Astrocyte (in vitro differentiated cells and primary cell): ENCODE measurements around the gene UBASH3A. TPM values are rescaled to one million over a fixed set of nuclear protein-coding genes. Genes with fewer than 3 reads are reported as not detected.

ENCODE experiments used
- DNase-seq: peaks from one replicate; pipeline ENCODE4 v3.0.0-alpha.2; 2010; ENCODE audit warnings: low read depth
- FAIRE-seq: peaks from 2 replicates; lab custom pipeline; 2011; peaks lifted over from hg19 to GRCh38; lab: Jason Lieb, UNC
- H2AFZ ChIP-seq: 2 replicates; pipeline ENCODE4 v1.6.0; 2012; ENCODE audit warnings: low read depth, low read length, inconsistent platforms
- H3K27ac ChIP-seq: 2 replicates; pipeline ENCODE4 v1.5.1; 2011; ENCODE audit warnings: low read depth, low read length, inconsistent platforms
- H3K27me3 ChIP-seq: 2 replicates; pipeline ENCODE4 v1.6.0; 2011; ENCODE audit warnings: low read length, inconsistent platforms; ENCODE audit not compliant: insufficient read depth
- H3K36me3 ChIP-seq: 2 replicates; pipeline ENCODE4 v1.5.1; 2011; ENCODE audit warnings: low read length, inconsistent platforms; ENCODE audit not compliant: insufficient read depth
- H3K4me1 ChIP-seq: 2 replicates; pipeline ENCODE4 v1.5.1; 2011; ENCODE audit warnings: low read length, inconsistent platforms; ENCODE audit not compliant: insufficient read depth
- H3K4me2 ChIP-seq: 2 replicates; pipeline ENCODE4 v1.6.0; 2012; ENCODE audit warnings: low read length, inconsistent platforms
- H3K4me3 ChIP-seq: 2 replicates; pipeline ENCODE4 v1.5.1; 2011; ENCODE audit warnings: low read depth, mild to moderate bottlenecking, low read length, inconsistent platforms; ENCODE audit not compliant: insufficient read depth
- H3K79me2 ChIP-seq: 2 replicates; pipeline ENCODE4 v1.6.0; 2012; ENCODE audit warnings: mild to moderate bottlenecking, low read length, inconsistent platforms; ENCODE audit not compliant: insufficient read depth
- H3K9ac ChIP-seq: 2 replicates; pipeline ENCODE4 v1.6.0; 2012; ENCODE audit warnings: mild to moderate bottlenecking, low read length, inconsistent platforms
- H3K9me3 ChIP-seq: 2 replicates; pipeline ENCODE4 v1.5.1; 2012; ENCODE audit warnings: low read depth, mild to moderate bottlenecking, low read length, inconsistent platforms; ENCODE audit not compliant: insufficient read depth
- H4K20me1 ChIP-seq: 2 replicates; pipeline ENCODE4 v1.6.0; 2012; ENCODE audit warnings: low read length, inconsistent platforms; ENCODE audit not compliant: insufficient read depth
- H3K27ac Mint-ChIP-seq: one replicate; pipeline ENCODE4 v1.8.0; 2021; ENCODE audit warnings: mild to moderate bottlenecking, mixed read lengths; ENCODE audit not compliant: unreplicated experiment
- H3K27me3 Mint-ChIP-seq: one replicate; pipeline ENCODE4 v1.8.0; 2021; ENCODE audit warnings: low read depth, mixed read lengths; ENCODE audit not compliant: unreplicated experiment
- H3K36me3 Mint-ChIP-seq: one replicate; pipeline ENCODE4 v1.8.0; 2021; ENCODE audit warnings: low read depth, mixed read lengths; ENCODE audit not compliant: unreplicated experiment
- H3K4me1 Mint-ChIP-seq: one replicate; pipeline ENCODE4 v1.8.0; 2021; ENCODE audit warnings: low read depth, mixed read lengths; ENCODE audit not compliant: unreplicated experiment
- H3K4me3 Mint-ChIP-seq: one replicate; pipeline ENCODE4 v1.8.0; 2021; ENCODE audit warnings: mild to moderate bottlenecking, moderate library complexity, mixed read lengths; ENCODE audit not compliant: unreplicated experiment
- H3K9me3 Mint-ChIP-seq: one replicate; pipeline ENCODE4 v1.8.0; 2021; ENCODE audit warnings: mild to moderate bottlenecking, mixed read lengths; ENCODE audit not compliant: unreplicated experiment
- EZH2 ChIP-seq: IDR thresholded peaks from 2 replicates; pipeline ENCODE4 v1.6.1; 2012; ENCODE audit warnings: mild to moderate bottlenecking, low read length, inconsistent platforms; ENCODE audit not compliant: insufficient read depth
- total RNA-seq: library from RNA; stranded (reverse); gene quantifications from 2 replicates; pipeline ENCODE4 v1.2.1, GENCODE V29; 2021
- TF ChIP-seq, protein P1 (sequence below): IDR thresholded peaks from 2 replicates; pipeline ENCODE4 v1.5.1; 2011; ENCODE audit warnings: low read depth, mild to moderate bottlenecking, inconsistent platforms, low read length, moderate library complexity; ENCODE audit not compliant: insufficient read depth

Gene UBASH3A
- total RNA-seq, 1 donor from 2014 or later = not detected

DNA sequence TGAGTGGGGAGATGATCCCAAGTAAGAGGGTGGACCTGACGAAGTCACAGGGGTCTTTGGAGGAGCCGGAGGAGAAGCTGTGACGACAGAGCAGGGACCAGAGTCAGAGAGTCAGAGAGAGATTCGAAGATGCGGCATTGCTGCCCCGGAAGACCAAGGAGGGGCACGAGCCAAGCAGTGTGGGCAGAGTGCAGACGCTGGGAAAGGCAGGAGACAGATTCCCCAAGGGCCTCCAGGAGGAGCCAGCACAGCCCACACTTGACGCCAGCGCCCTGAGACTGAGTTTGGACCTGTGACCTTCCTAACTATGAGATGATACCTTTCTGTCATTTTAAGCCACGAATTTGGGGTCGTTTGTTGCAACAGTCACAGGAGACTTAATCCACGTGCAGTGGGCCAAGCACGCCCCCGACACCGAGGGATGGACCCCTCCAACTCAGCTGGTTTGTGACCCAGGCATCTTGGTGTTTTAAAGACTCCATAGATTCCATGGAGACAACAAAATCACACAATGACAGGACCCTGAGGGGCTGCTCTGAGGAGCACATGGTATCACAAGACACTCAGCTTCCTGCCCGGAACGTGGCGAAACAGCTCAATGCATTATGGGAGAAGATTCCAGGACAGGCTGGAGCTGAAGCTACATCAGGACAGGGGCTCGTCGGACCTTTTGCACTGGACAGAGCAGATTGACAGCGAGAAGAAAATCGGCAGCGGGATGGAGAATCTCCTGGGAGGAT is 26.3 kb upstream of the UBASH3A start:
- no peaks in the 10 kb centered on the region for H3K9me3 Mint-ChIP-seq
- Histone ChIP-seq H3K36me3 (no peaks in the 10 kb centered on the region), H3K9ac (no peak overlapping the region), H3K4me3 (no peak overlapping the region), H3K27ac (no peak overlapping the region), H4K20me1 (no peaks in the 10 kb centered on the region), H2AFZ (no peak overlapping the region), H3K4me1 (no peaks in the 10 kb centered on the region), H3K27me3 (no peaks in the 10 kb centered on the region), H3K4me2 (no peak overlapping the region), H3K9me3 (no peaks in the 10 kb centered on the region), H3K79me2 (no peaks in the 10 kb centered on the region)
- H3K4me1 Mint-ChIP-seq = no peaks in the 10 kb centered on the region
- H3K4me3 Mint-ChIP-seq = no peak overlapping the region
- H3K27ac Mint-ChIP-seq = no peak overlapping the region
- no peak for FAIRE-seq
- peaks cover 49% of the 10 kb centered on the region for H3K27me3 Mint-ChIP-seq
- TF ChIP-seq EZH2 = no peak
- TF ChIP-seq, protein P1, sequence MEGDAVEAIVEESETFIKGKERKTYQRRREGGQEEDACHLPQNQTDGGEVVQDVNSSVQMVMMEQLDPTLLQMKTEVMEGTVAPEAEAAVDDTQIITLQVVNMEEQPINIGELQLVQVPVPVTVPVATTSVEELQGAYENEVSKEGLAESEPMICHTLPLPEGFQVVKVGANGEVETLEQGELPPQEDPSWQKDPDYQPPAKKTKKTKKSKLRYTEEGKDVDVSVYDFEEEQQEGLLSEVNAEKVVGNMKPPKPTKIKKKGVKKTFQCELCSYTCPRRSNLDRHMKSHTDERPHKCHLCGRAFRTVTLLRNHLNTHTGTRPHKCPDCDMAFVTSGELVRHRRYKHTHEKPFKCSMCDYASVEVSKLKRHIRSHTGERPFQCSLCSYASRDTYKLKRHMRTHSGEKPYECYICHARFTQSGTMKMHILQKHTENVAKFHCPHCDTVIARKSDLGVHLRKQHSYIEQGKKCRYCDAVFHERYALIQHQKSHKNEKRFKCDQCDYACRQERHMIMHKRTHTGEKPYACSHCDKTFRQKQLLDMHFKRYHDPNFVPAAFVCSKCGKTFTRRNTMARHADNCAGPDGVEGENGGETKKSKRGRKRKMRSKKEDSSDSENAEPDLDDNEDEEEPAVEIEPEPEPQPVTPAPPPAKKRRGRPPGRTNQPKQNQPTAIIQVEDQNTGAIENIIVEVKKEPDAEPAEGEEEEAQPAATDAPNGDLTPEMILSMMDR = no peak
- no peaks in the 10 kb centered on the region for H3K36me3 Mint-ChIP-seq
- no peak for DNase-seq

- H3K4me2 ChIP-seq = no peak overlapping the region
- no peaks in the 10 kb centered on the region for H3K36me3 Mint-ChIP-seq
- H3K36me3 ChIP-seq = no peaks in the 10 kb centered on the region
- FAIRE-seq (no peak), DNase-seq (no peak)
- no peaks in the 10 kb centered on the region for H4K20me1 ChIP-seq
- no peaks in the 10 kb centered on the region for H3K4me1 ChIP-seq
- no peak for TF ChIP-seq EZH2
- TF ChIP-seq, protein P1 = no peak
- H3K27ac ChIP-seq = no peak overlapping the region
- peaks cover 5% of the 10 kb centered on the region for H3K9me3 Mint-ChIP-seq
- H3K4me3 Mint-ChIP-seq = no peak overlapping the region
- H3K9me3 ChIP-seq = no peaks in the 10 kb centered on the region
- H3K4me1 Mint-ChIP-seq = no peaks in the 10 kb centered on the region
- no peak overlapping the region for H2AFZ ChIP-seq
- no peak overlapping the region for H3K4me3 ChIP-seq
- no peaks in the 10 kb centered on the region for H3K27me3 ChIP-seq
- H3K79me2 ChIP-seq = no peaks in the 10 kb centered on the region
- H3K27me3 Mint-ChIP-seq = peaks cover 47% of the 10 kb centered on the region
- no peak overlapping the region for H3K27ac Mint-ChIP-seq
- no peak overlapping the region for H3K9ac ChIP-seq
These were observed 25.8 kb upstream of the UBASH3A start for GRCh38 chr21:42377951-42378340.

DNA sequence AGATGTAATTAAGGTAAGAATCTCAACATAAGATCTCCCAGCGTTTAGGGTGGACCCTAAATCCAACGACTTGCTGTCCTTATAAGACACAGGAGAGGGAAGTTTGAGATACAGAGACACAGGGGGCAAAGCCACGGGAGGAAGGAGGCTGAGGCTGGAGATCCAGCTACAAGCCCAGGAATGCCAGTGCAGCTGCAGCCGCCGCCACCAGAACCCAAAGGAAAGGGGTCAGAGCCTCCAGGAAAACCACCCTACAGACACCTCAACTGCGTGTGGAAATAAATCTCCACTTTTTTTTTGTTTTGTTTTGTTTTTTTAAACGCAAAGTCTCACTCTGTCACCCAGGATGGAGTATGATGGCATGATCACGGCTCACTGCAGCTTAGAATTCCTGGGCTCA is 25.3 kb upstream of the UBASH3A start:
- Mint-ChIP-seq H3K9me3 (peaks cover 5% of the 10 kb centered on the region), H3K27me3 (peaks cover 42% of the 10 kb centered on the region), H3K4me1 (no peaks in the 10 kb centered on the region), H3K36me3 (no peaks in the 10 kb centered on the region), H3K27ac (no peak overlapping the region), H3K4me3 (no peak overlapping the region)
- H2AFZ ChIP-seq = no peak overlapping the region
- DNase-seq (no peak), FAIRE-seq (no peak)
- H3K79me2 ChIP-seq = no peaks in the 10 kb centered on the region
- H3K4me1 ChIP-seq = no peaks in the 10 kb centered on the region
- no peak overlapping the region for H3K27ac ChIP-seq
- no peak overlapping the region for H3K4me2 ChIP-seq
- no peak overlapping the region for H3K9ac ChIP-seq
- H4K20me1 ChIP-seq = no peaks in the 10 kb centered on the region
- H3K4me3 ChIP-seq = no peak overlapping the region
- H3K9me3 ChIP-seq = no peaks in the 10 kb centered on the region
- TF ChIP-seq, protein P1 = no peak
- TF ChIP-seq EZH2 = no peak
- no peaks in the 10 kb centered on the region for H3K36me3 ChIP-seq
- H3K27me3 ChIP-seq = no peaks in the 10 kb centered on the region
